Epithelial cell of esophagus (primary cell): ENCODE results near the gene ZNF398.

Source experiments
- DNase-seq: peaks from one replicate; pipeline ENCODE4 v3.0.0; 2010; ENCODE audit warnings: low read depth
- H3K4me3 ChIP-seq: 2 replicates; pipeline ENCODE4 v1.5.1; 2011; ENCODE audit warnings: mild to moderate bottlenecking, low read length, control low read depth
- CTCF ChIP-seq: IDR thresholded peaks from 2 replicates; pipeline ENCODE4 v1.5.1; 2011; ENCODE audit warnings: low read depth, mild to moderate bottlenecking, low read length, control low read depth, inconsistent platforms; ENCODE audit not compliant: insufficient read depth; ENCODE audit errors: missing control alignments

ZNF398 gene

GRCh38 chr7:149207324-149208035 is 60.2 kb downstream of the ZNF398 start:
- TF ChIP-seq CTCF, result no peak
- no peak for DNase-seq
- H3K4me3 ChIP-seq, result no peak overlapping the region

- no peak overlapping the region for H3K4me3 ChIP-seq
- TF ChIP-seq CTCF, result peak; percentile 72
- DNase-seq, result peak; percentile 77
Measured at GRCh38 chr7:149209518-149210269, 62.4 kb downstream of the ZNF398 start.

GRCh38 chr7:149210551-149210950 is 63.3 kb downstream of the ZNF398 start:
- H3K4me3 ChIP-seq, result no peak overlapping the region
- DNase-seq, result no peak
- TF ChIP-seq CTCF, result no peak

- TF ChIP-seq CTCF, result no peak
- no peak overlapping the region for H3K4me3 ChIP-seq
- no peak for DNase-seq
Measured at GRCh38 chr7:149214020-149214720, 66.9 kb downstream of the ZNF398 start.

GRCh38 chr7:149216402-149216801 is 69.1 kb downstream of the ZNF398 start:
- DNase-seq, result no peak
- H3K4me3 ChIP-seq, result no peak overlapping the region
- no peak for TF ChIP-seq CTCF

- no peak overlapping the region for H3K4me3 ChIP-seq
- no peak for TF ChIP-seq CTCF
- no peak for DNase-seq
Measured at GRCh38 chr7:149217570-149217969, 70.3 kb downstream of the ZNF398 start.
